Cardiac fibroblast (primary cell): ENCODE results near the gene IDS.
A peak's percentile ranks its signal among the peaks of the same experiment; 100 is the strongest.
"Not testable (repeated sequence)": the region's sequence is repeated elsewhere in the genome, so short reads cannot be mapped to it uniquely, and the experiment has no call there.

Experiments used
- DNase-seq, 2 donors: peaks; one replicate each; pipeline versions ENCODE4 v3.0.0 to v3.0.0-alpha.2; 2010; ENCODE audit warnings: low read depth in 2 of 2
- H3K4me3 ChIP-seq, 2 donors: replicated peaks in 1 of 2; 1 replicate in 1 of 2; 2 replicates in 1 of 2; pipeline ENCODE4 v1.5.1; 2011; ENCODE audit warnings: low read depth in 2 of 2, low read length in 2 of 2, mild to moderate bottlenecking in 2 of 2, moderate library complexity in 1 of 2
- TF ChIP-seq, protein P1 (sequence below): IDR thresholded peaks from one replicate; pipeline ENCODE4 v1.5.1; 2011; ENCODE audit warnings: low read depth, mild to moderate bottlenecking, low read length, inconsistent platforms

The IDS gene

DNA sequence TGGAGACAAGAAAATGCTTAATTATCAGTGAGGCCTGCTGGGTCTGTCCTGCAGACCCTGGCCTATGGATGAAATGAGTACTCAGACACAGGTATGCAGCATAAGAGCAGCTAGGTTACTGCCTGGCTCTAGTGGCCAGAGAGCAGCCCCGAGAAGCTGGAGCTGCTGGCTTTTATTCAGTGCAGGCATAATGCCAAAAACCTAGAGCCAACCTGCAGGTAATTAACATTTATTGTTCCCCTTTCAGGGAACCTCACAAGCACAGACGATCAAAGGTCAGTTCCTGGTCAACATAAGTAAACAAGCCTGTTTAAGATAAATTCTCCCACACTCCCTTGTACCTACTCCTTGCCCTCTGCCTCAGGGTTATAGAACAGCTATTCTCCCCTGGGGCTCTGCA is 13.3 kb downstream of the IDS start:
- TF ChIP-seq, protein P1, sequence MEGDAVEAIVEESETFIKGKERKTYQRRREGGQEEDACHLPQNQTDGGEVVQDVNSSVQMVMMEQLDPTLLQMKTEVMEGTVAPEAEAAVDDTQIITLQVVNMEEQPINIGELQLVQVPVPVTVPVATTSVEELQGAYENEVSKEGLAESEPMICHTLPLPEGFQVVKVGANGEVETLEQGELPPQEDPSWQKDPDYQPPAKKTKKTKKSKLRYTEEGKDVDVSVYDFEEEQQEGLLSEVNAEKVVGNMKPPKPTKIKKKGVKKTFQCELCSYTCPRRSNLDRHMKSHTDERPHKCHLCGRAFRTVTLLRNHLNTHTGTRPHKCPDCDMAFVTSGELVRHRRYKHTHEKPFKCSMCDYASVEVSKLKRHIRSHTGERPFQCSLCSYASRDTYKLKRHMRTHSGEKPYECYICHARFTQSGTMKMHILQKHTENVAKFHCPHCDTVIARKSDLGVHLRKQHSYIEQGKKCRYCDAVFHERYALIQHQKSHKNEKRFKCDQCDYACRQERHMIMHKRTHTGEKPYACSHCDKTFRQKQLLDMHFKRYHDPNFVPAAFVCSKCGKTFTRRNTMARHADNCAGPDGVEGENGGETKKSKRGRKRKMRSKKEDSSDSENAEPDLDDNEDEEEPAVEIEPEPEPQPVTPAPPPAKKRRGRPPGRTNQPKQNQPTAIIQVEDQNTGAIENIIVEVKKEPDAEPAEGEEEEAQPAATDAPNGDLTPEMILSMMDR = no peak
- H3K4me3 ChIP-seq = no peak overlapping the region
- DNase-seq = no peak

DNA sequence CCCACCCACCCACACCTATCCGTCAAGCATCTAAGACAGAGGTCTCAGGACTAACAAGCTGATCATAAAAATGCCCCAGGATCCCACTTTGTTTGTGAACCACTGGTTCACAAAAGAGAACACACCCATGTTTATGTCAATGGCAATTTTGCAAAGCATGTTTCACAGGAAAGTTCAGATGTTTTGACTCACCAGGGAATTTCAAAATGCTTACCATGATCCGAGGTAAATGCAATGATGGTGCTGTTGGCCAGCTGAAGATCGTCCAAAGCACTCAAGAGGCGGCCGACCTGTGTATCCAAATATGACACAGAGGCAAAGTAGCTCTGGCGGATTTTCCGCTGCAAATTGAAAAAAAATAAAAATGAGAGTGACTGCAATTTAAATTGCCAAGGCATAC is 15.0 kb downstream of the IDS start:
- no peak for DNase-seq
- H3K4me3 ChIP-seq = no peak overlapping the region
- TF ChIP-seq, protein P1 = no peak

DNA sequence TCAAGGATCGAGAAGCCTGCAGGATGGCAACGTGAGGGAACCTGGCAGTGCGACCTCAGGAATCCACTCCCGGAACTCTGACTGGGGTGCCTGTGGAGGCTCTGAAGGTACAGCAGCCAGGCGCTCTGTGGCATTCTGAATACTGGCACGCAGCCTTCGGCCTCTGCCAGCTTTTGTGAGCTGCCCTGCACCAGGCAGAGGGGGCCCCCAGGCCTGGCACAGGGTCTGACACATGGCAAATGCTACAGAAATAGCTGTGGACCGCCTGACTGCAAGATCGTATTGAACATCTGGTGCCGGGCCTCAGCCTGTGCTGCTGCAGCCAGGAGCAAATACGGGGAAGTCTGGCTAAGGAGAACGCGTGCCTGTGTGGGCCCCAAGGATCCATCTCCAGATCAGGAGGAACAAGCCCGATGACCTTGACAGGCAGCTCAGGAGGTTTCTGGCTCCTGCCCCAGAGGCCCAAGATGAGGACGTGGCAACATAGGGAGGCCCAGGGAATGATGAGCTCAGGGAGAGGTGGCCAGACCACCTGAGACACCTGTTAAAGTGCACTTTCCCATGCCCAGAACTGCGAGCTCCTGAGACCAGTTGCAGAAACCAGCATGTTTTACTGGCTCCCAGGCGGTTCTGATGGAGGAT is 16.6 kb downstream of the IDS start:
- not testable (repeated sequence) for DNase-seq, H3K4me3 ChIP-seq

DNA sequence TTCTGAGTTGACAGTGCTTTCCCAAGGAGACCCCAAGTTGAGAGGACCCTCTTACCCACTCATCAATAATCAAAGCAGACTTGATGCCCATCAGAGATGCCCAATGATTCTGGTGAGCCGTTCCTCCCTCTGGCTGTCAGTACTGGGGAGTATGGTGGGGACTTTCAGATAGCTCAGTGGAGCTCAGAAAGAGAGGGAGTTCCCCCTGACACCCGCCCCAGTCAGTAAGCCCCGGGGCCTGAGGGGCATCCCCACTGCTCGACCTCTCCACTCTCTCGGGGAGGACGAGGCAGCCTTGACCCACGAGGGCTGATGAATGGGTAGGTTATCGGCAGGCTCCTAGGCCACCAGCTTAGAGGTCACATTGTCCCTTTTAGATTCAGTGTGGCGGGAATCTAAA is 17.1 kb downstream of the IDS start:
- not testable (repeated sequence) for H3K4me3 ChIP-seq, DNase-seq

DNA sequence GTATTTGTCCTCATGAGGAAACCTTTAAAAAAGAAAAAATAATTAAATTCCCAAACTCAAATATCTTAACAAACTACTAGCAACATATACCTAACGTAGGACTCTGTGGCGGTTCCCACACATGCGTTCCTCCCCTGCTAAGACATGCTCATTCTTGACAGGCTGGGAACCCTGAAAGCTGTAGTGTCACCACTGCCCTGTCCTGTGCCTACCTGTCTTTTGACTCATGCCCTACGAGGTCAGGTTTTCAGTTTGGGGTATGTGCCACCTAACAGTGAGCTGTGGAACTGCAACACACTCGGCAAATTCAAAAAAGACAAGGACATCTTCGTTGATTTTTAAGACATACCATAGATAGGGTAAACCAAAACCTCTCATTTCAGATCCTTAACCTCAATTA is 17.8 kb downstream of the IDS start:
- H3K4me3 ChIP-seq = no peak overlapping the region
- no peak for DNase-seq
- TF ChIP-seq, protein P1 = peak; percentile 22

DNA sequence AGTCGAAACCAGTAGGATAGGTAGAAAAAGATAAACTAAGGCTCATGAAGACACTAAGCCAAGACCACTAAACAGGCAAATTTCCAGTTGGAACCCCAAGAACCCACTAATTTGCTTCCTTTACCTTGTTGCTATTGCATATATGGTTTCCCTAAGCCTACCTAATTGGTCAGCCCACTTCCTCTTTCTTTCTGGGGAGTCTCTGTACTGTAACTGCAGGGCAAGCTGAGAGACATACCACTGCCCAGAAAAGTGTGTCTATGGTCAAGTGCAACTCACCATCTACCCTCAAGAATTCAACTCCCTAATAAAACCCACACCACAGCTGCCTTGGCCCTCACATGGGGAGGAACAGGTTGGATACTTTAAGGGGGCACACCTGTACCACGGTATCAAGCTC is 28.6 kb downstream of the IDS start:
- TF ChIP-seq, protein P1 = no peak
- no peak overlapping the region for H3K4me3 ChIP-seq
- no peak for DNase-seq

DNA sequence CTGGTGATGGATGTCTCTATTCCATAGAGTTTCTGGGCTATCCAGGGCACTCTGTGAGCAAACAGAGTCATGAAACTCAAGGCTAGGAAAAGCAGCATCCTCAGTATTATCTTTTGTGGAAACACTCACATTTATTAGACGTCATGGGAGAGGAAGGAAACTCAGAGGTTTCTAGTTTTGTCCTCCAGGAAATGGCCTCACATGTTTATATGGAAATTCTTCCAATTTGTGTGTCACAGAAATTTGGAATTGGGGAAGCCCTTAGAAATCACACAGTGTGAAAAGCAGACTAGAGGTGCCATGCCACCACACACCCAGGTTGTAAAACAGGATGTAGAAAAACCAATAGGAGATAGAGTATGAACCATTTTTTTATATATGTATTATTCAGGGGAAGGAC is 31.1 kb downstream of the IDS start:
- no peak overlapping the region for H3K4me3 ChIP-seq
- DNase-seq = no peak
- TF ChIP-seq, protein P1 = no peak

DNA sequence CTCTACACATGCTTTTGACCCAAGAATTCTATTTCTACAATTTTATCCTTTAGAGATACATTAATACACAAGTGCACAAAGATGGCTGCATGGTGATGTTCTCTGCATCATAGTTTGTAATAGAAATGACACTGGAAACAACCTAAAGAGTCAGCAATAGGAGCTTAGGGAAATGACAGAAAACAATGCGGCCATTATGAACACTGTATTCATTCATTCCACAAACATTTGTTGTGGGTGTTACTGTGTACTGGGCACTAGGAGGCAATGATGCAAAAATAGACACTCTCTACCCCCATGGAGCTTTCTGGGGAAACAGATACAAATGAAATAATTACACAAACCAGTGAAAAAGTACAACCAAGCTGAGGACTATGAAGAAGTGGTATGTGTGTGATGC is 32.0 kb downstream of the IDS start:
- H3K4me3 ChIP-seq = no peak overlapping the region
- TF ChIP-seq, protein P1 = no peak
- no peak for DNase-seq
